ENCODE results near the gene FKBP7. TPM values are rescaled to one million over a fixed set of nuclear protein-coding genes. Genes with fewer than 3 reads are reported as not detected.

FKBP7 gene, protein sequence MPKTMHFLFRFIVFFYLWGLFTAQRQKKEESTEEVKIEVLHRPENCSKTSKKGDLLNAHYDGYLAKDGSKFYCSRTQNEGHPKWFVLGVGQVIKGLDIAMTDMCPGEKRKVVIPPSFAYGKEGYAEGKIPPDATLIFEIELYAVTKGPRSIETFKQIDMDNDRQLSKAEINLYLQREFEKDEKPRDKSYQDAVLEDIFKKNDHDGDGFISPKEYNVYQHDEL
- 25.4 and 25.7 TPM in 2 replicates for total RNA-seq

GRCh38 chr2:178478439-178479274, at the start of gene FKBP7:
Gene FKBP7 (minus strand): TSS chr2:178478600. CDS start chr2:178478499, 101 bp downstream.

GRCh38 chr2:178480227-178481181, 2.1 kb upstream of the FKBP7 start, which contains the start of gene PLEKHA3:
Gene PLEKHA3 (plus strand): TSS chr2:178480457. CDS start chr2:178480870, 413 bp downstream.

GRCh38 chr2:178450774-178451525, 27.4 kb downstream of the FKBP7 start, which contains the start of the genes PJVK and PRKRA:
Gene PJVK (plus strand): TSS chr2:178451378. CDS start chr2:178453410, 2,032 bp downstream.
Gene PRKRA (minus strand): TSS chr2:178451175. CDS start chr2:178451030, 145 bp downstream.

Other genes starting within 250 kb of the FKBP7 start
- 28.0 and 35.7 TPM in 2 replicates for gene PRKRA, start 27.4 kb downstream of the FKBP7 start, total RNA-seq
- gene PJVK, start 27.2 kb downstream of the FKBP7 start, total RNA-seq, result 0.30 and 0.65 TPM in 2 replicates
- gene PLEKHA3, start 1.9 kb upstream of the FKBP7 start, total RNA-seq, result 6.2 and 7.0 TPM in 2 replicates